Esophagus (tissue), 2 donors: Measurements from ENCODE around the gene KLK13. TPM values are rescaled to one million over a fixed set of nuclear protein-coding genes. Genes with fewer than 3 reads are reported as not detected.

ENCODE experiments used
- H3K27ac ChIP-seq, 2 donors: one replicate each; pipeline ENCODE4 v1.5.1; 2013; ENCODE audit warnings: low read depth in 2 of 2, mild to moderate bottlenecking in 2 of 2, inconsistent platforms in 1 of 2, low read length in 1 of 2, moderate library complexity in 1 of 2
- H3K27me3 ChIP-seq, 2 donors: one replicate each; pipeline ENCODE4 v1.6.1; 2013; ENCODE audit warnings: low read length in 2 of 2, control low read depth in 1 of 2, mild to moderate bottlenecking in 1 of 2; ENCODE audit not compliant: insufficient read depth in 2 of 2, control insufficient read depth in 1 of 2
- H3K36me3 ChIP-seq, 2 donors: one replicate each; pipeline ENCODE4 v1.6.1; 2013; ENCODE audit warnings: low read length in 1 of 2; ENCODE audit not compliant: control insufficient read depth in 2 of 2, insufficient read depth in 2 of 2
- H3K4me1 ChIP-seq, 2 donors: one replicate each; pipeline ENCODE4 v1.6.1; 2013; ENCODE audit warnings: low read length in 1 of 2; ENCODE audit not compliant: control insufficient read depth in 2 of 2, insufficient read depth in 2 of 2
- H3K4me3 ChIP-seq, 2 donors: one replicate each; pipeline ENCODE4 v1.5.1; 2013; ENCODE audit warnings: low read length in 2 of 2, mild to moderate bottlenecking in 2 of 2, low read depth in 1 of 2, moderate library complexity in 1 of 2
- H3K9me3 ChIP-seq, 2 donors: one replicate each; pipeline ENCODE4 v1.6.1; 2013; ENCODE audit warnings: mild to moderate bottlenecking in 2 of 2, low read depth in 1 of 2, low read length in 1 of 2, moderate library complexity in 1 of 2; ENCODE audit not compliant: control insufficient read depth in 2 of 2, insufficient read depth in 1 of 2
- WGBS, 2 donors: extraction: QIAGEN DNeasy Blood & Tissue Kit; methylation state at CpG; one replicate each; pipeline ENCODE4 v1.1.7; 2013; 5-methylcytosine and 5-hydroxymethylcytosine counted together
- polyA plus RNA-seq, 2 donors: library from polyadenylated mRNA; stranded (reverse); fragments of 200-250 nt; gene quantifications; one replicate each; pipeline ENCODE4 v1.2.3, GENCODE V29; 2013
- donor health status: healthy with polysubstance abuse.
- donor health status: Bipolar disorder and iron deficiency.

Gene KLK13, protein sequence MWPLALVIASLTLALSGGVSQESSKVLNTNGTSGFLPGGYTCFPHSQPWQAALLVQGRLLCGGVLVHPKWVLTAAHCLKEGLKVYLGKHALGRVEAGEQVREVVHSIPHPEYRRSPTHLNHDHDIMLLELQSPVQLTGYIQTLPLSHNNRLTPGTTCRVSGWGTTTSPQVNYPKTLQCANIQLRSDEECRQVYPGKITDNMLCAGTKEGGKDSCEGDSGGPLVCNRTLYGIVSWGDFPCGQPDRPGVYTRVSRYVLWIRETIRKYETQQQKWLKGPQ
- 1,000 to 10,000 TPM in 1 of 2 donors, 100 to 1,000 TPM in 1; 406 to 1,038 TPM for polyA plus RNA-seq

DNA sequence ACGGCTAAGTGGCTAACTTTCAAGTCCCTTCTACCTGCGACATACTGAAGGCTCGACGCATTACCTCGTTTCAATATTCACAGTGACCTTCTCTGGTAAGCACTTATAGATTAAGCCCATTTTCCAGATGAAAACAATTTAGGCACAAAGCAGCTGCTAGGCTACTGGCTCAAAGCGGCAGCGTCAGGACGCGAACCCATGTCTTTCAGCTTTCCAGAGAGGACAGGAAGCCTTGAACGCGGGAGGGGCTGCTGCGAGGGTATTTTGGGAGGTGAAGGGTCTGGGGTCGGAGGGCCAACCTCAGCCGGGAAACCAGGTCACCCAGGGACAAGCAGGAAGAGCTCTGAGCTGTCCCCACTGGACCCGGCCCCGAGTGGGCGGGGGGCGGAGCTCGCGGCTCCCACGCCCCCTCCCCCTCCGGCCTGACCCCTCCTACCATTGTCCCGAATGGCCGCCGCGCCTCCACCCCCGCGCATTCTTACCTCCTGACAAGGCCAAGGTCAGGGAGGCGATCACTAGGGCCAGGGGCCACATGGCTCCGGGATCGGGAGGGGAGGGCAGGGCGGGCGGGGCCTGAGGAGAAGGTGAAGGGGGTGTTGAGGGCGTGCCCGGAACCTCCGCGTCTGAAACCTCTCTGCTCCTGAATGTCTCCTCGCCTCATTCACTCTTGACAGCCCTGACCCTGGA is at the start of gene KLK13:
Gene KLK13, minus strand, starts transcription at position 559 of the 687 bp plus-strand sequence. Its CDS starts 25 bp downstream, at position 534.
- peaks cover 0 to 3% of the 10 kb centered on the region in 2 donors for H3K9me3 ChIP-seq
- peaks cover 2 to 24% of the 10 kb centered on the region in 2 donors for H3K4me1 ChIP-seq
- H3K4me3 ChIP-seq: peak within 1 kb of the TSS; percentile 49 to 56
- peaks cover 0 to under 1% of the 10 kb centered on the region in 2 donors for H3K36me3 ChIP-seq
- H3K27me3 ChIP-seq: no peaks in the 10 kb centered on the region
- peak within 1 kb of the TSS; percentile 88 to 91 for H3K27ac ChIP-seq
- 15 to 22% methylated on average over 31 to 38 of the region's 38 CpGs for WGBS, 2 donors

DNA sequence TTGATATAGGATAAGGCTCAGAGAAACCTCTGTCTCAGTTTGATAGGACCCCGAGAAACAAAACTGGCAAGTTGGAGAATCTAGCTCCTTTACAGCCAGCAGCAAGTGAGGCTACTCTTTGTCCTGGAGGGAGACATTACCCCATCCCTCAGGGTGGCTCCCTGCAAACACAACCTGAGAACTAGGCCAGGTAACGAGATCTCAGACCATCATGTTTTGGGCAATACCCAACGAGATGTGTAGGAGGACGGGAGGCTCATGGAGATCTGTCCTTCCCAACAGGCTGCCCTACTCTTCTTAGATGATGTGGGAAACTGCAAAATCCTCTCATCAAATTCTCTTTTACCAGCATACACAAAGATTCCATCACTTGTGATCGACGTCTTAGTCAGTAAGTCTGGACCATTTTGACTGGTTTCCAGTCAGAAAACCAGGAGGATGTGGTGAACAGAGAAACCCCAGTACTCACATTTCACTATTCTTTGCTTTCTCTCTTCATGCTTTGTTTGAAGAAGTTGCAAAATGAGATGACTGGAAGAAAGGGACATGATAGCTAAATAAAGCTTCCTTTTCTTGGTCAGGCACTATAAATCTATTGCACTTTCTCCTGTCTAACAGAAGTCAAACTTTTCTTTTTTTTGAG is 49.3 kb upstream of the KLK13 start:
- no peaks in the 10 kb centered on the region for H3K27me3 ChIP-seq
- H3K9me3 ChIP-seq: peaks cover 0 to 2% of the 10 kb centered on the region in 2 donors
- H3K36me3 ChIP-seq: no peaks in the 10 kb centered on the region
- H3K27ac ChIP-seq: no peak overlapping the region
- no peak overlapping the region for H3K4me3 ChIP-seq
- 73 to 78% methylated on average over 6 of the region's 6 CpGs for WGBS, 2 donors
- H3K4me1 ChIP-seq: peaks cover 0 to 2% of the 10 kb centered on the region in 2 donors

DNA sequence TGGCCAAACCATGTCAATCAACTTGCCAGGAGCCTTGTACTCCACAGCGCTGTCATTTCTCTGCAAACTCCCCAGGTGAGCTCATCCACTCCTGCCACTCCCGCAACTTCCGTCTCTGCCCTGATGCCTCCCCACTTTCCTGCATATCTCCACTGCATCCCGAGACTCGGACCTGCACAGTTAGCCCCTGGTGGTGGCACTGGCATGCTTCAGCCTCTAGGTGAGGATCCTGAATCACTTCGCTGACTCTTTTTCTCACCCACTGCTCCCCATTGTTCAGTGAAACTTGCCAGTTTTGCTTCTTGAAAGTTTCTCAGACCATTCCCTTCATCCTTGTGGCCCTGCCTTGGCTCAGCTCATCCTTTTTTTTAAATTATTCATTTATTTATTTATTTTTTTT is 46.7 kb upstream of the KLK13 start:
- H3K36me3 ChIP-seq: no peaks in the 10 kb centered on the region
- 38 to 39% methylated on average over 6 of the region's 6 CpGs for WGBS, 2 donors
- H3K9me3 ChIP-seq: peaks cover 0 to 2% of the 10 kb centered on the region in 2 donors
- no peak overlapping the region for H3K4me3 ChIP-seq
- H3K4me1 ChIP-seq: peaks cover 0 to 6% of the 10 kb centered on the region in 2 donors
- H3K27me3 ChIP-seq: no peaks in the 10 kb centered on the region
- no peak overlapping the region for H3K27ac ChIP-seq

DNA sequence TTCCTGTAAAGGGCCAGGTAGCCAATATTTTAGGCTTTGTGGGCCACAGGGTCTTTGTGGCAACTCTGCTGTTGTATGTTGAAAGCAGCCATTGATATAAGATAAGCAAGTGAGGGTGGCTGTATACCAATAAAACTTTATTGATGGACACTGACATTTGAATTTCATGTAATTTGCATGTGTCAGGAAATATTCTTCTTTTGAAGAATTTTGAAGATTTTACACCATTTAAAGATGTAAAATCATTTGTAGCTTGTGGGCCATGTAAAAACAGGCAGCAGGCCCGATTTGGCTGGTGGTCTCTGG is 45.7 kb upstream of the KLK13 start:
- no peak overlapping the region for H3K4me3 ChIP-seq
- peak overlapping the region in 1 of 2 donors; percentile 27 for H3K27ac ChIP-seq
- no peaks in the 10 kb centered on the region for H3K36me3 ChIP-seq
- peaks cover 0 to 2% of the 10 kb centered on the region in 2 donors for H3K9me3 ChIP-seq
- peaks cover 0 to 6% of the 10 kb centered on the region in 2 donors for H3K4me1 ChIP-seq
- H3K27me3 ChIP-seq: no peaks in the 10 kb centered on the region
- 59 to 66% methylated on average over 1 of the region's 1 CpG for WGBS, 2 donors

DNA sequence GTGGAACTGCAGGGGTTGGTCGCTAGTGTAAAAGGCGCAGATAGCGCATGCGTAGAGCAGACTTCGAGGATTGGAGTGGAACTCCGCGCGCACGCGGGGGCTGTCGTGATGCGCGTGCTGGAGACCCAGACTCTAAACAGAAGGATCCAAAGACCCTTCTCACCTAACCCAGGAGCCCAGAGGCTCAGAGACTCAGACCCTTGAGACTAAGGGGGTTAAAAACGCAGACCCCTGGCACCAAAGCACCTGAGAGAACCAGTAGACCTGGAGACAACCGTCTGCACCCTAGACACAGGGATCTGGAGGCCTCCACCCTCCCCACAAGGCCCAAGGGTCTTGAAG is 43.9 kb upstream of the KLK13 start:
- Histone ChIP-seq H3K36me3 (peaks cover 2 to 7% of the 10 kb centered on the region in 2 donors), H3K27ac (peak overlapping the region; percentile 69 to 83), H3K4me1 (peaks cover 0 to 6% of the 10 kb centered on the region in 2 donors), H3K9me3 (no peaks in the 10 kb centered on the region), H3K4me3 (peak overlapping the region; percentile 41 to 91), H3K27me3 (no peaks in the 10 kb centered on the region)
- 3 to 4% methylated on average over 15 of the region's 15 CpGs for WGBS, 2 donors

DNA sequence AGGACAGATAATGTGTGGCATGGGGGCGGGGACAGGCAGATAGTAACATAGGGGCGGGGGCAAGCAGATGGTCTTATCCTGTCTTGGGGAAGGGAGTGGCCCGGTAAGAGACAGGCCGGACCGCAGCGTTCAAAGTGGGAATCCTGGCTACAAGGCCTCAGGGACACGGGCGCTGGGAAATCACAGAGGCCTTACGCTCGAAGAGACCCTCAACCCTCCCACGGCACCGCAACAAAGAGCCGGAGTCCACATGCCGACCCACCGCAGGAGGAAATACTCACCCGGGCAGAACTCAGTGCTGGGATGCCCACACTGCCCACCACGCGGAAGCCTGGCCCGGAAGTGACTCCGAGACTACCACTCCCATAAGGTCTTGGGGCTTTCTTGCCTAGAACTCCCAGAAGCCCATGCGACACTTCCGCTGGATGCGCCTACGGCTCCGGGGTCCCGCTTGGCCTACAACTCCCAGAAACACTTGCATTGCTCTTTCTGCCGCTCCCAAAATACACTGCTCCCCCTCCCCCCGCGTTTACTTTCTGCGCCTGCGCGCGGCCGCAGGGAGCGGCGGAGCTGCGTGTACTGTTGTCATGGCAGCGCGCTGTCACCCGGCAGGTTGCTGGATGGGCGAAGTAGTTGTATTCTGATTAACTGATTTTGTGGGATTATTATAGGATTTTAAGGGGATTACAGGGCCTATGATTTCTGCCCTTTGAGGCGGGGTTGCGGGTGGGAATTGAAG is 43.3 kb upstream of the KLK13 start, which contains the start of gene CTU1:
Gene CTU1, minus strand, starts transcription at position 344 of the 739 bp plus-strand sequence. CDS start 3,840 bp downstream, outside the sequence.
- 0 to 1% methylated on average over 42 to 43 of the region's 43 CpGs for WGBS, 2 donors
- Histone ChIP-seq H3K4me3 (peak within 1 kb of the TSS; percentile 75 to 91), H3K9me3 (no peaks in the 10 kb centered on the region), H3K4me1 (peaks cover 0 to 6% of the 10 kb centered on the region in 2 donors), H3K36me3 (peaks cover 2 to 10% of the 10 kb centered on the region in 2 donors), H3K27me3 (no peaks in the 10 kb centered on the region), H3K27ac (peak within 1 kb of the TSS; percentile 69 to 87)

DNA sequence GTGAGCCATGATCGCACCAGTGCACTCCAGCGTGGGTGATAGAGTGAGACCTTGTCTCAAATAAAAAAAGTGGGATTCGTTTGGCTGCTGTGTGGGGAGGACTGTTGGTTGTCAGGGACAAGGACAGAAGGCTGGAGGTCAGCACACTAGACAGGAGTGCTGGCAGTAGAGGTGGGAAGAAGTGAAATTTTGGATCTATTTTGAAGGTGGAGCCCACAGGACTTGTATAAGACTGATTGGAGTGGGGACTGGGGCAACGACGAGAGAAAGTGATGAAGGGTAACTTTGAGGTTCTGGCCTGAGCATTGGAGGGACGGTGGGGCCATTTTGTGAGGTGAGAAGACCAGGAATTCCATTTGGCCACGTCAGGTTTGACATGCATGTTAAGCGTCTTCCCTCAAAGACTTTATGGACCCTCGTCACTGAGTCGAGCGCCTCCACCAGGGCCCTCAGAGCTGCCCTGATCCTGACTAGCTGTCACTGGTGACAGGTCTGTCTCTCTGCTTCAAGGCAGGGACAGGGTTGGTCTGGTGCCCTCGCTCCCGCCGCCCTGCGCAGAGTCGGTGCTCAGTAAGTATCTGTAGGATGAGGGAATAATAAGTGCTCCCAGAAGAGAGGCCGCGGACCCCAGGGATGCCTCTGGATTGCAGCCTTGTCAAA is 42.6 kb upstream of the KLK13 start:
- Histone ChIP-seq H3K9me3 (no peaks in the 10 kb centered on the region), H3K27ac (peak overlapping the region; percentile 64 to 87), H3K27me3 (no peaks in the 10 kb centered on the region), H3K4me3 (peak overlapping the region; percentile 75 to 91), H3K4me1 (peaks cover 0 to 6% of the 10 kb centered on the region in 2 donors), H3K36me3 (peaks cover 2 to 10% of the 10 kb centered on the region in 2 donors)
- 17 to 21% methylated on average over 18 of the region's 18 CpGs for WGBS, 2 donors

DNA sequence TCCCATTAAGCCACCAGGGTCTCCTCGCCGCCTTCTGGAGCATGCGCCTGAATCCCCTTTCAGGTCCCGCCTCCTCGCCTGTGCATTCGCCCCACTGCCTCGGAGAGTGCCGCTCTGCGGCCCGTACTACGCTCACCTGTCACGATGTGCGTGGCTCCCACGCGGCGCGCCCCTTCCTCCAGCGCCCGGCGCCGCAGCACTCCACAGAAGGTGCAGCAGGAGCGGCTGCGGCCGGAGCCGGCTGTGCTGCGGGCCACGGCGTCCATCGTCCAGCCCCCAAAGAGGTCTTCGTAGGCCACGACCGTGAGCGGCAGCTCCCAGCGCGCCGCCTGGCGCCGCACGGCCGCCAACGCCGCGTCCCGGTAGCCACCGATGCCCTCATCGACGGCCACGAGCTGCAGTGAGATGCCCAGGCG is 39.0 kb upstream of the KLK13 start:
- Histone ChIP-seq H3K27me3 (no peaks in the 10 kb centered on the region), H3K9me3 (no peaks in the 10 kb centered on the region), H3K36me3 (peaks cover 2 to 13% of the 10 kb centered on the region in 2 donors), H3K27ac (no peak overlapping the region), H3K4me1 (peaks cover 0 to 3% of the 10 kb centered on the region in 2 donors), H3K4me3 (no peak overlapping the region)
- 84 to 88% methylated on average over 49 of the region's 49 CpGs for WGBS, 2 donors

DNA sequence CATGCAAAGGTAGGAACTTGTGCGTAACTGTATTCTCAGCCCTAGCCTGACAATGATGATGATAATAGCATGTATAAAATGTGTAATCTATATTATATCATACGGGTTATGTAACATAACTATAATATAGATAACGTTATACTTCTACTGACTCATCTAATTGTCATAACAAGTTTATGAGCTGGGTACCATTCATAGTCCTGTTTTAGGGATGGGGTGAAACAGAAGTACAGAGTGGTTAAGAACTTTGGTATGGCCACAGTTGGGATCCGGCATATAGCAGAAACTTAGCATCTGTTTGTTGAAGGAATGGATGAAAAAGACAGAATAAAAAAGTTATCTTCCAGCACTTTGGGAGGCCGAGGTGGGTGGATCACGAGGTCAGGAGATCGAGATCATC is 38.1 kb upstream of the KLK13 start:
- Histone ChIP-seq H3K27me3 (no peaks in the 10 kb centered on the region), H3K4me1 (no peaks in the 10 kb centered on the region), H3K36me3 (peaks cover 2 to 17% of the 10 kb centered on the region in 2 donors), H3K27ac (no peak overlapping the region), H3K4me3 (no peak overlapping the region), H3K9me3 (no peaks in the 10 kb centered on the region)
- WGBS, 2 donors: 78 to 86% methylated on average over 7 of the region's 7 CpGs
